NCI-H82 (cell line): ENCODE data around the gene PRPF4.
"Not testable (repeated sequence)": the region's sequence is repeated elsewhere in the genome, so short reads cannot be mapped to it uniquely, and the experiment has no call there.

Source experiments
- DNase-seq: peaks from one replicate; lab custom pipeline; 2025; lab: John Stamatoyannopoulos, UW

The PRPF4 gene

DNA sequence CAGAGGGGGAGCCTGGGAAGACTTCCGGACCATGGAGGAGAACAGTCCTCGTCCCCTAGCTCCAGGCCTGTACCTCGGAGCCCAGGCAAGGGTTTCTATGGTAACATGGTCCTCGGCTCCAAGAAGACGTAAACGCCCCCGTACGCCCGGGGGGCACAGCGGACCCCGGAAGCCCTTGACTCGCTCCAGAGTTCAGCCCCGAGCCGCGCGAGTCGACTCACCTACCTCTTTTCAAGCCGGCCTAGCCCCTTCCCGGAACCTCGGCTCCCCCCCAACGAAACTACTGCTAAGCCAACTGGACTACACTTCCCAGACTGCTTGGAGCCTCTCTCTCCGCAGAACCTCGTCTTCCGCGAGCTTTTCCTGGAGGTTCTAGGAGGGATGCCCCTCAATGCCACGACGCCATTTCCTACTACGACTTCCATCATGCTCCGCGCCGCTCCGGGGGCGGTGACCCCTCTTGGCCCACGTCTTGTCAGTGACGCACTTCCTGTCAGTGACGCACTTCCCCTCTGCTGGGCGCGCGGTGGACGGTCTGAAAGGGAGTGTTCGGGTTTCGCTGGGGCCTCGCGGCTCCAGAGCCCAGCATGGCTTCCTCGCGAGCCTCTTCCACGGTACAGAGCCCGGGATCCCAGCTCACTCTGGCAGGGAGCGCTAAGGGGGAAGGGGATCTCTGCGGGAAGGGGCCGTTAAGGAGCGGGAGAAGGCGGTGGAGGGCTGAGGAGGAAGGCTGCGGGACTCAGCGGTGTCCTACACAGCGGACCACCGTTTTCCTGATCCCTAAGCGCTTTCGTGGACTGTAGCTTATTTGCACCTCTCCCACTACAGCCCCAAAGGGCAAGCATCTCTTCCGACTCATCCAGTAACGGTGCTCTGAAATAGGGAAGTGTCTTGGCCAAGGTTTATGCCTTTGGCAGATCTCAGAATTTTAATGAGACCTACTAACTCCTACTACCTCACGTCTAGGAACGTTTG is at the start of gene PRPF4, which contains the start of gene CDC26:
Gene PRPF4 (plus strand): TSS at position 502 of the 975 bp plus-strand sequence. CDS start 86 bp downstream, at position 588.
Gene CDC26 (minus strand): TSS at position 416 of the 975 bp plus-strand sequence. CDS start 3,065 bp downstream, outside the sequence.
- DNase-seq: peak; percentile 99

- DNase-seq: no peak
Measured at GRCh38 chr9:113227436-113227835, 48.0 kb upstream of the PRPF4 start.

DNA sequence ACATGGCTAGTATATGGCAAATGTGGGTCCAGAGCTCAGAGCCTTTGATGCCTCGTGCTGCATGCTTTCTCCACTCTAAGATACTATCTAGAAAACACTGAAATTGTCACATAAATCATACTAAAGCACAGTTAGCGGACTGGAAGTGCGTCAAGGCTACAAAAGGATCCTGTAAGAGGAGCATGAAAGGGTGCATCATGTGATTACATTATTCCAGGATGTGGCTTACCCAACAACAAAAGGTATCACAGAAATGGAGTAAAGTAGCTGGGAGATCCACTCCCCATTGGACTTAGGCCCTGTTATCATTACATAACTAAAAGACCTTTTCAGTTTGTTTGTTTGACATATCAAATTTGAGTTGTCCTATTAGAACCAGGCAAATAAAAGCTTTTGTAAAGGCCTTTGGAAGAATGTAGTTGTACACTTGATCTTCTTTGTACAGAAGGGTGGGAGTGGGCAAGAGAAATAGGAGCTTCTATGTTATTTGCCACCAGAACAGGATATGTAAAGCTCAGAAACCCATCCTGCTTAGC is 47.3 kb upstream of the PRPF4 start:
- DNase-seq: no peak

GRCh38 chr9:113231701-113232100 is 43.8 kb upstream of the PRPF4 start:
- no peak for DNase-seq

DNA sequence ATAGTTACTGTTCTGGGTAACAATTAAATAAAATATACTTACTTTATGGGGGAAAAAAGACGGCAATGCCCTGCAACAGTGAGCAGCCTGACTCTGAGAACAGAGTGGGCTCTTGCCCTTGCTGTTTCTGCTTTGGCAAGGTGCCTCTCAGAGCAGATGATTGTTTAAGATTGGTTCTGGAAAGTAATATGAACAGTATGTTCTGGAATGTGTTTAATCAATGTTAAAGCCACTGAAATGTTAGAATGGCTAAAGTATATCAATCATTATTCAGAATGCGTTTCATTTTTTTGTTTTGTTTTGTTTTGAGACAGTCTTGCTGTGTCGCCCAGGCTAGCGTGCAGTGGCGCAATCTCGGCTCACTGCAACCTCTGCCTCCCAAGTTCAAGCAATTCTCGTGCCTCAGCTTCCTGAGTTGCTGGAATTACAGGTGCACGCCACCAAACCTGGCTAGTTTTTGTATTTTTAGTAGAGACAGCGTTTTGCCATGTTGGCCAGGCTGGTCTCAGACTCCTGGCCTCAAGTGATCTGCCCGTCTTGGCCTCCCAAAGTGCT is 39.7 kb upstream of the PRPF4 start:
- DNase-seq: not testable (repeated sequence)

- DNase-seq: no peak
Measured at GRCh38 chr9:113237026-113237425, 38.4 kb upstream of the PRPF4 start.

GRCh38 chr9:113238202-113238858 is 37.1 kb upstream of the PRPF4 start:
- no peak for DNase-seq

GRCh38 chr9:113238859-113239232 is 36.6 kb upstream of the PRPF4 start:
- no peak for DNase-seq

DNA sequence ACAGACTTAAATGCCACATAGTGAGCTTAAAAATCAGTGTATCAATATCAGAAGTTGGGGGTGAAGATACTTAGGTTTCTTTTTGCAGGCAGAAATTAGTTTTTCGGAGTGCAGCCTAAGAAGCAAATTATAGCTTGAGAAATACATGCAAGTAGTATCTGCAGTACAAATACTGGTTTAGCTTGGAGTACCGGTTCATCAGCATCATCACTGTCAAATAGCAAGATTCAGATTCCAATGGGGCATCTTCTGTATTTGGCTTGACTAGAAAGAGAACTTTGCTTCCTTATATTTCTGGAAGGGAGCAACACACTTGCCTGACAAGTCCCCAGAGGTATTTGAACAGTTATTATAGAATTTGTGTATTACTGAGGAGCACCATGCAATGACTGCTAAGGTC is 34.3 kb upstream of the PRPF4 start:
- no peak for DNase-seq

DNA sequence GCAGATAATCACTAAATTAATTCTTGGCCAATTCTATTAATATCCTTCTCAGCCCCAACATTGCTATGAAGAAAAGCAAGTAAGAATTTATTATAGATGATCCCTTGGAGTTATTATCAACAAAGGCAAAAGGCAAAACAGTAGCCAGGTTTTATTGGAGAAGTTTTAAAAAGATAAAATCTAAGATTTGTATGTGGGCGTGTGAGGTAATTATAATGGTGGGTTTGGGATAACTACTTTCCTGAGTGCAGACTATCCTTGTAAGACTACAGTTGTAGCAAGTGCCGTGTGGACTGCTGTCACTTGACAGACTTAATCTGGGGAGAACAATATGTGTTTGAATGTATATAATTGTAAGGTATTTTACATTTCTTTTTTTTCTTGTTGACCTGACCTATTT is 30.9 kb upstream of the PRPF4 start:
- peak; percentile 28 for DNase-seq

DNA sequence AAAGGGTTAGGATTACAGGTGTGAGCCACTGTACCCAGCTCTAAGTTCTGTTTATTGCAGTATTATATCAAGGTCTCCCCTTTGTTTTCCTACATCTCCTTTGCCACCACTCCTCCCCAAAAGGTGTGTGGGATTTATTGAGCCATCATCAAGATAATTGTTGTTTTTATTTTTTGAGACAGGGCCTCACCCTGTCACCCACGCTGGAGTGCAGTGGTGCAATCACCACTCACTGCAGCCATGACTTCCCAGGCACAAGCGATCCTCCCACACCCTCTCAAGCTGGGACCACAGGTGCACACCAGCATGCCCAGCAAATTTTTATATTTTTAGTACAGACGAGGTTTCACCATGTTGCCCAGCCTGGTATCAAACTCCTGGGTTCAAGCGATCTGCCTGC is 29.6 kb upstream of the PRPF4 start:
- no peak for DNase-seq

GRCh38 chr9:113246928-113247327 is 28.5 kb upstream of the PRPF4 start:
- no peak for DNase-seq

DNA sequence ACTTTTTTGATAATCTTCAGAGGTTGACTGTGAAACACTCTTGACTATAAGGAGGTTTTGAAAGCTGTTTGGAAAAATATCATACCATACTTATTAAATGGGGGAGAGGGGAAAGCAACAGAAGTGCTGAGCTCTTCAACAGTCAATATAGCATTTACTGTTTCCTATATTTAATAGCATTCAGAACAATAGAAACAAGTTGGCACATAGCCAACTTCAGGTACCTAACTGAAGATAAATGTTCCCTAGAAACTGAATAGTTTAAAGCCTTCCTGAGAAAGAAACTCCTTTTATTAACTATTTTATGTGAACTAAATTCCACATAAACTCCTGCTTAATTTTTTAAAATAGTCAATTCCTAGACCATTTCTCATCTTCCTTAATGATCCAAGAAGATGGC is 27.8 kb upstream of the PRPF4 start:
- no peak for DNase-seq

DNA sequence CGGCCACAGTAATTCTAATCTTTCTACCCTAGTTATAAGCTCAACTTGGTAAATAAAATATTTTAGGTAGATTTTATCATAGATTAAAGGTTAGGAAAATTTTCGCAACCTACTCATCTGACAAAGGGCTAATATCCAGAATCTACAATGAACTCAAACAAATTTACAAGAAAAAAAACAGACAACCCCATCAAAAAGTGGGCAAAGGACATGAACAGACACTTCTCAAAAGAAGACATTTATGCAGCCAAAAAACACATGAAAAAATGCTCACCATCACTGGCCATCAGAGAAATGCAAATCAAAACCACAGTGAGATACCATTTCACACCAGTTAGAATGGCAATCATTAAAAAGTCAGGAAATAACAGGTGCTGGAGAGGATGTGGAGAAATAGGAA is 25.8 kb upstream of the PRPF4 start:
- not testable (repeated sequence) for DNase-seq

- no peak for DNase-seq
Measured at GRCh38 chr9:113250807-113251206, 24.7 kb upstream of the PRPF4 start.

GRCh38 chr9:113254991-113255390 is 20.5 kb upstream of the PRPF4 start:
- no peak for DNase-seq

- DNase-seq: no peak
Measured at GRCh38 chr9:113255438-113255837, 20.0 kb upstream of the PRPF4 start.

GRCh38 chr9:113257863-113258262 is 17.6 kb upstream of the PRPF4 start:
- no peak for DNase-seq

DNA sequence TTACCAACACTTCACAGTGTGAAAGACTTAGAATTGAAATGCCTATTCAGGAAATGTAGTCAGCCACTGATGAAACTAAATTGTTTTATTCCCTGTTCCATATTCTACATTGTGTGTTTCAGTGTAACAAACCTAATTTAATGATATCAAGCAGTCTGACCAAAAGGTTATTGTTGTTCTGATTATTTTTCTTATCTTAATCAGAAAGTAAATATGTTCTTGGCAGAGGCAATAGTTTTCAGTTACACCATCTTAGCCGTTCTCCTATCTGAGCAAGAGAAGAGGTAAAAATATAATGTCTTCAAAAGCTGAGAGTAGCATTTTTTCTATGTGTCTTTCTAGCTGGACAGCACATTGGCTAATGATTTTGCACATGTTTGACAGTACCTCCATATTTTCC is 17.2 kb upstream of the PRPF4 start:
- no peak for DNase-seq

GRCh38 chr9:113261917-113262671 is 13.4 kb upstream of the PRPF4 start:
- no peak for DNase-seq

- DNase-seq: peak; percentile 47
Measured at GRCh38 chr9:113266174-113266573, 9.3 kb upstream of the PRPF4 start.
